Astrocyte (in vitro differentiated cells and primary cell): ENCODE measurements around the gene ADPRM. TPM values are rescaled to one million over a fixed set of nuclear protein-coding genes. Genes with fewer than 3 reads are reported as not detected.

ENCODE experiments used
- DNase-seq: peaks from one replicate; pipeline ENCODE4 v3.0.0-alpha.2; 2010; ENCODE audit warnings: low read depth
- FAIRE-seq: peaks from 2 replicates; lab custom pipeline; 2011; peaks lifted over from hg19 to GRCh38; lab: Jason Lieb, UNC
- H2AFZ ChIP-seq: 2 replicates; pipeline ENCODE4 v1.6.0; 2012; ENCODE audit warnings: low read depth, low read length, inconsistent platforms
- H3K27ac ChIP-seq: 2 replicates; pipeline ENCODE4 v1.5.1; 2011; ENCODE audit warnings: low read depth, low read length, inconsistent platforms
- H3K27me3 ChIP-seq: 2 replicates; pipeline ENCODE4 v1.6.0; 2011; ENCODE audit warnings: low read length, inconsistent platforms; ENCODE audit not compliant: insufficient read depth
- H3K36me3 ChIP-seq: 2 replicates; pipeline ENCODE4 v1.5.1; 2011; ENCODE audit warnings: low read length, inconsistent platforms; ENCODE audit not compliant: insufficient read depth
- H3K4me1 ChIP-seq: 2 replicates; pipeline ENCODE4 v1.5.1; 2011; ENCODE audit warnings: low read length, inconsistent platforms; ENCODE audit not compliant: insufficient read depth
- H3K4me2 ChIP-seq: 2 replicates; pipeline ENCODE4 v1.6.0; 2012; ENCODE audit warnings: low read length, inconsistent platforms
- H3K4me3 ChIP-seq: 2 replicates; pipeline ENCODE4 v1.5.1; 2011; ENCODE audit warnings: low read depth, mild to moderate bottlenecking, low read length, inconsistent platforms; ENCODE audit not compliant: insufficient read depth
- H3K79me2 ChIP-seq: 2 replicates; pipeline ENCODE4 v1.6.0; 2012; ENCODE audit warnings: mild to moderate bottlenecking, low read length, inconsistent platforms; ENCODE audit not compliant: insufficient read depth
- H3K9ac ChIP-seq: 2 replicates; pipeline ENCODE4 v1.6.0; 2012; ENCODE audit warnings: mild to moderate bottlenecking, low read length, inconsistent platforms
- H3K9me3 ChIP-seq: 2 replicates; pipeline ENCODE4 v1.5.1; 2012; ENCODE audit warnings: low read depth, mild to moderate bottlenecking, low read length, inconsistent platforms; ENCODE audit not compliant: insufficient read depth
- H4K20me1 ChIP-seq: 2 replicates; pipeline ENCODE4 v1.6.0; 2012; ENCODE audit warnings: low read length, inconsistent platforms; ENCODE audit not compliant: insufficient read depth
- H3K27ac Mint-ChIP-seq: one replicate; pipeline ENCODE4 v1.8.0; 2021; ENCODE audit warnings: mild to moderate bottlenecking, mixed read lengths; ENCODE audit not compliant: unreplicated experiment
- H3K27me3 Mint-ChIP-seq: one replicate; pipeline ENCODE4 v1.8.0; 2021; ENCODE audit warnings: low read depth, mixed read lengths; ENCODE audit not compliant: unreplicated experiment
- H3K36me3 Mint-ChIP-seq: one replicate; pipeline ENCODE4 v1.8.0; 2021; ENCODE audit warnings: low read depth, mixed read lengths; ENCODE audit not compliant: unreplicated experiment
- H3K4me1 Mint-ChIP-seq: one replicate; pipeline ENCODE4 v1.8.0; 2021; ENCODE audit warnings: low read depth, mixed read lengths; ENCODE audit not compliant: unreplicated experiment
- H3K4me3 Mint-ChIP-seq: one replicate; pipeline ENCODE4 v1.8.0; 2021; ENCODE audit warnings: mild to moderate bottlenecking, moderate library complexity, mixed read lengths; ENCODE audit not compliant: unreplicated experiment
- H3K9me3 Mint-ChIP-seq: one replicate; pipeline ENCODE4 v1.8.0; 2021; ENCODE audit warnings: mild to moderate bottlenecking, mixed read lengths; ENCODE audit not compliant: unreplicated experiment
- CTCF ChIP-seq: IDR thresholded peaks from 2 replicates; pipeline ENCODE4 v1.5.1; 2011; ENCODE audit warnings: low read depth, mild to moderate bottlenecking, inconsistent platforms, low read length, moderate library complexity; ENCODE audit not compliant: insufficient read depth
- EZH2 ChIP-seq: IDR thresholded peaks from 2 replicates; pipeline ENCODE4 v1.6.1; 2012; ENCODE audit warnings: mild to moderate bottlenecking, low read length, inconsistent platforms; ENCODE audit not compliant: insufficient read depth
- total RNA-seq: library from RNA; stranded (reverse); gene quantifications from 2 replicates; pipeline ENCODE4 v1.2.1, GENCODE V29; 2021

ADPRM gene
- total RNA-seq, 1 donor from 2014 or later: 11.3 TPM

- Histone ChIP-seq H3K4me1 (no peaks in the 10 kb centered on the region), H2AFZ (no peak within 1 kb of the TSS), H3K9me3 (no peaks in the 10 kb centered on the region), H3K36me3 (no peaks in the 10 kb centered on the region), H3K4me3 (no peak within 1 kb of the TSS), H4K20me1 (no peaks in the 10 kb centered on the region), H3K9ac (no peak within 1 kb of the TSS), H3K4me2 (no peak within 1 kb of the TSS), H3K27ac (no peak within 1 kb of the TSS), H3K27me3 (no peaks in the 10 kb centered on the region), H3K79me2 (no peaks in the 10 kb centered on the region)
- no peak for TF ChIP-seq CTCF
- TF ChIP-seq EZH2: no peak
- Mint-ChIP-seq H3K27me3 (peaks cover 15% of the 10 kb centered on the region), H3K36me3 (peaks cover 3% of the 10 kb centered on the region), H3K9me3 (no peaks in the 10 kb centered on the region), H3K4me1 (peaks cover 3% of the 10 kb centered on the region), H3K27ac (no peak within 1 kb of the TSS), H3K4me3 (no peak within 1 kb of the TSS)
- no peak for FAIRE-seq
- no peak for DNase-seq
These were observed 40.2 kb upstream of the ADPRM start, which contains the start of gene MYH3 for GRCh38 chr17:10657148-10657547. MYH3 (minus strand) TSS chr17:10657309; CDS start chr17:10655064, 2,245 bp downstream.

- FAIRE-seq: no peak
- Histone ChIP-seq H3K4me2 (no peak overlapping the region), H3K27me3 (no peaks in the 10 kb centered on the region), H3K36me3 (no peaks in the 10 kb centered on the region), H3K9ac (no peak overlapping the region), H3K79me2 (no peaks in the 10 kb centered on the region), H3K27ac (no peak overlapping the region), H4K20me1 (no peaks in the 10 kb centered on the region), H3K9me3 (no peaks in the 10 kb centered on the region), H2AFZ (no peak overlapping the region), H3K4me3 (no peak overlapping the region), H3K4me1 (no peaks in the 10 kb centered on the region)
- no peak overlapping the region for H3K27ac Mint-ChIP-seq
- H3K4me1 Mint-ChIP-seq: peaks cover 3% of the 10 kb centered on the region
- H3K9me3 Mint-ChIP-seq: no peaks in the 10 kb centered on the region
- peaks cover 15% of the 10 kb centered on the region for H3K27me3 Mint-ChIP-seq
- no peak overlapping the region for H3K4me3 Mint-ChIP-seq
- no peak for DNase-seq
- TF ChIP-seq CTCF (no peak), EZH2 (no peak)
- peaks cover 3% of the 10 kb centered on the region for H3K36me3 Mint-ChIP-seq
These were observed 39.5 kb upstream of the ADPRM start for GRCh38 chr17:10657879-10658278.

- H3K36me3 Mint-ChIP-seq: peaks cover 3% of the 10 kb centered on the region
- Histone ChIP-seq H3K27me3 (no peaks in the 10 kb centered on the region), H3K27ac (no peak overlapping the region), H3K4me2 (no peak overlapping the region), H3K79me2 (no peaks in the 10 kb centered on the region), H3K9me3 (no peaks in the 10 kb centered on the region), H2AFZ (no peak overlapping the region), H3K4me1 (no peaks in the 10 kb centered on the region), H3K36me3 (no peaks in the 10 kb centered on the region), H3K4me3 (no peak overlapping the region), H4K20me1 (no peaks in the 10 kb centered on the region), H3K9ac (no peak overlapping the region)
- H3K27ac Mint-ChIP-seq: peak overlapping the region; percentile 75
- no peak for DNase-seq
- no peak for FAIRE-seq
- no peaks in the 10 kb centered on the region for H3K9me3 Mint-ChIP-seq
- peaks cover 7% of the 10 kb centered on the region for H3K27me3 Mint-ChIP-seq
- TF ChIP-seq EZH2: no peak
- no peak for TF ChIP-seq CTCF
- no peak overlapping the region for H3K4me3 Mint-ChIP-seq
- H3K4me1 Mint-ChIP-seq: peaks cover 3% of the 10 kb centered on the region
These were observed 36.0 kb upstream of the ADPRM start for GRCh38 chr17:10661437-10661836.
